ENCODE data around the gene IPO11. TPM values are rescaled to one million over a fixed set of nuclear protein-coding genes. Genes with fewer than 3 reads are reported as not detected.

Gene IPO11
- total RNA-seq: 30.3 TPM
- long read RNA-seq, full-length matches to known transcripts: 15 of 30 reads
- long read RNA-seq, partial matches to known transcripts: 3 of 30 reads
- long read RNA-seq, other reads (novel, unspliced or antisense): 12 of 30 reads

DNA sequence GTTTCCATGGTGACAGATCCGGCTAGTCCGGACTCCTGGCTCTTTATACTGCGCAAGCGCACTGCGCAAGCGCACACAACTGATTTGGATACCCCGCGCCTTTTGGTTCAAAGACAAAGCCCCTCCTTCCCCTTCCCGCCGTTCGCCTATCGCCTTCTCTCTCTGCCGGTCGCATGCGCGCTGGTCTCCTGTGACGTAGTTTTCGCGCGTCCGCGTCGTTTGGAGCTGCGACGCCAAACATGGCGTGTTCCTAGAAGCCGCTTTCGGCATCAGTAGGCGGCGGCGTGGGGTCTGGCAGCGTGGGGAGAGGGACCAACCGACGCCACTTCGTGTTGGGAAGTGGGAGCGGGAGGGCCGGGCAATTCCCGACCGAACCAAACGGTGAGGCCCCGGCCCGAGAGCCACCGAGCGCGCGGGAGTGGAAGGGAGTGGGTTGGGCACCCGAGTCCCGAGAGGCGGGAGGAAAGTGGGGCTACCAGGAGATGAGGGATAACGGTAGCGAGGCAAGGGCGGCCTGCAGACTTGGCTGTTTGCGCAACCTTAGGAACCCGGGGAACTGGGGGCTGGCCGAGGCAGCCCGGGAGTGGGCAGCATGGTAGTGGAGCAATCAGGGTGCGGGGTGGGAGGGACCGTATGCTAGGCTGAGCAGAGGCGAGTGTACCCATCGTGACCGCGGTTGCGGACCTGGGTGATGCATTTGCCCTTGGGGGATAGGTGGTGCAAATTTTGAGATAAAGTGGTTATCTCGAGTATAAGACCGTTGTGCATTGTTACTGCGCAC lies at the start of gene IPO11:
TSS of gene IPO11 (plus strand) at position 215 of the 781 bp plus-strand sequence. CDS start 24,517 bp downstream, outside the sequence.
- peaks cover 29% of the 10 kb centered on the region for H3K4me1 ChIP-seq
- TF ChIP-seq, protein P1, sequence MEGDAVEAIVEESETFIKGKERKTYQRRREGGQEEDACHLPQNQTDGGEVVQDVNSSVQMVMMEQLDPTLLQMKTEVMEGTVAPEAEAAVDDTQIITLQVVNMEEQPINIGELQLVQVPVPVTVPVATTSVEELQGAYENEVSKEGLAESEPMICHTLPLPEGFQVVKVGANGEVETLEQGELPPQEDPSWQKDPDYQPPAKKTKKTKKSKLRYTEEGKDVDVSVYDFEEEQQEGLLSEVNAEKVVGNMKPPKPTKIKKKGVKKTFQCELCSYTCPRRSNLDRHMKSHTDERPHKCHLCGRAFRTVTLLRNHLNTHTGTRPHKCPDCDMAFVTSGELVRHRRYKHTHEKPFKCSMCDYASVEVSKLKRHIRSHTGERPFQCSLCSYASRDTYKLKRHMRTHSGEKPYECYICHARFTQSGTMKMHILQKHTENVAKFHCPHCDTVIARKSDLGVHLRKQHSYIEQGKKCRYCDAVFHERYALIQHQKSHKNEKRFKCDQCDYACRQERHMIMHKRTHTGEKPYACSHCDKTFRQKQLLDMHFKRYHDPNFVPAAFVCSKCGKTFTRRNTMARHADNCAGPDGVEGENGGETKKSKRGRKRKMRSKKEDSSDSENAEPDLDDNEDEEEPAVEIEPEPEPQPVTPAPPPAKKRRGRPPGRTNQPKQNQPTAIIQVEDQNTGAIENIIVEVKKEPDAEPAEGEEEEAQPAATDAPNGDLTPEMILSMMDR (IDR thresholded peaks at IDR 0.05; ENCODE audit: borderline replicate concordance): no peak
- peak within 1 kb of the TSS; percentile 97 for H3K4me3 ChIP-seq
- no peaks in the 10 kb centered on the region for H3K36me3 ChIP-seq
- no peaks in the 10 kb centered on the region for H3K9me3 ChIP-seq (replicated peaks)
- peak within 1 kb of the TSS; percentile 84 for H3K27ac ChIP-seq (replicated peaks)
- intact Hi-C loops (cut with micrococcal nuclease): no loop called here
- peak; percentile 98 for DNase-seq
- H3K27me3 ChIP-seq (ENCODE audit: low read depth): no peaks in the 10 kb centered on the region

GRCh38 chr5:62369039-62369438 lies 43.5 kb upstream of the IPO11 start:
- no peak overlapping the region for H3K27ac ChIP-seq (replicated peaks)
- DNase-seq: no peak
- no peaks in the 10 kb centered on the region for H3K27me3 ChIP-seq (ENCODE audit: low read depth)
- no peaks in the 10 kb centered on the region for H3K9me3 ChIP-seq (replicated peaks)
- H3K4me1 ChIP-seq: no peaks in the 10 kb centered on the region
- H3K4me3 ChIP-seq: no peak overlapping the region
- TF ChIP-seq, protein P1 (IDR thresholded peaks at IDR 0.05; ENCODE audit: borderline replicate concordance): no peak
- H3K36me3 ChIP-seq: peaks cover 55% of the 10 kb centered on the region
- intact Hi-C loops (cut with micrococcal nuclease): no loop called here

DNA sequence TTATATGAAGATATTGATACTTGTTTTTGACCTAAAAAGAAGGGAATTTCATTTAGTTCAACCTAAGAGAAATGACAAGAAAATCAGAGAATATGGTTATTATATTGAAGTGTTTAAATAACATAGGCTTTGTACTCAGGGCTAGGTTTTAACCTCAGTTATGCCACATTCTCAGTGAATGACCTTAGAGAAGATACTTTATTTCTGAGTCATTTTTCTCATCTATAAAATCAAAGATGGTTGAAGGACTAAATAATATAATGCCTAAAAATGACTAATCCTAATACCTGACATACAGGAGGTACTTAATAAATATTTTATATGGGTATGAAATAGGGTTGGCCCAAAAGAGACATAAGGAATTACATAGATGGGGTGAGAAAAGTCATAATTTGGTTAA lies 41.2 kb upstream of the IPO11 start:
- intact Hi-C loops (cut with micrococcal nuclease): no loop called here
- Histone ChIP-seq H3K36me3 (peaks cover 53% of the 10 kb centered on the region), H3K27ac (replicated peaks) (no peak overlapping the region), H3K9me3 (replicated peaks) (no peaks in the 10 kb centered on the region), H3K27me3 (ENCODE audit: low read depth) (no peaks in the 10 kb centered on the region), H3K4me3 (no peak overlapping the region), H3K4me1 (no peaks in the 10 kb centered on the region)
- DNase-seq: no peak
- TF ChIP-seq, protein P1 (IDR thresholded peaks at IDR 0.05; ENCODE audit: borderline replicate concordance): no peak

- TF ChIP-seq, protein P1 (IDR thresholded peaks at IDR 0.05; ENCODE audit: borderline replicate concordance): no peak
- Histone ChIP-seq H3K4me1 (no peaks in the 10 kb centered on the region), H3K4me3 (no peak overlapping the region), H3K27ac (replicated peaks) (no peak overlapping the region), H3K9me3 (replicated peaks) (no peaks in the 10 kb centered on the region), H3K36me3 (peaks cover 58% of the 10 kb centered on the region), H3K27me3 (ENCODE audit: low read depth) (no peaks in the 10 kb centered on the region)
- intact Hi-C loops (cut with micrococcal nuclease): no loop called here
- no peak for DNase-seq
These were observed 40.0 kb upstream of the IPO11 start for GRCh38 chr5:62372600-62372999.

DNA sequence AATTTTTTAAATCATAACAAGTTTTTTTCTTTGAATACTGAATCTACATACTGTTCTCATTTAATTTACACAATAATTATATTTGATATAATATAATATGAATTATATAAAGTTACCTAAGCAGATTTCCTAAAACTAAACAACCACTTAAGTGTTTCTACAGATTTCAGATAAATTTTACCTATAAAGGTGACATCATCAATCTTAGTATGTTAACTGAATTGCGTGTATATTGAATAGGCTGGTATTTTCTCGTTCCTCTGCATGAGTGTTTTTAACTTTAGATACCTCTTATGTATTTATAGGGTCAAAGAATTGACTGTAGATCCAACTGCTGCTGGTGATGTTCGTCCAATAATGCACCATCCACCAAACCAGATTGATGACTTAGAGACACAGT lies 39.2 kb upstream of the IPO11 start:
- intact Hi-C loops (cut with micrococcal nuclease): no loop called here
- peaks cover 66% of the 10 kb centered on the region for H3K36me3 ChIP-seq
- H3K27ac ChIP-seq (replicated peaks): no peak overlapping the region
- TF ChIP-seq, protein P1 (IDR thresholded peaks at IDR 0.05; ENCODE audit: borderline replicate concordance): no peak
- no peak overlapping the region for H3K4me3 ChIP-seq
- no peaks in the 10 kb centered on the region for H3K27me3 ChIP-seq (ENCODE audit: low read depth)
- DNase-seq: no peak
- H3K9me3 ChIP-seq (replicated peaks): no peaks in the 10 kb centered on the region
- no peaks in the 10 kb centered on the region for H3K4me1 ChIP-seq
